Left ventricle myocardium superior (tissue), 1 donor: ENCODE data around the gene HOXC13. TPM values are rescaled to one million over a fixed set of nuclear protein-coding genes. Genes with fewer than 3 reads are reported as not detected.

Experiments
- ATAC-seq: fragments of 200-7000 bp; cut with Tn5 transposase; one replicate; pipeline ENCODE4 v1.9.1; 2020; ENCODE audit warnings: mild to moderate bottlenecking, moderate library complexity
- DNase-seq: peaks from one replicate; pipeline ENCODE4 v3.0.0-alpha.2; 2020
- intact Hi-C: fragments of 100-400 bp; cut with micrococcal nuclease; formaldehyde crosslinking; loops from one replicate; pipeline ENCODE4 v1.11.0; 2022
- total RNA-seq: library from RNA; stranded (reverse); fragmentation: NEBNext Ultra II Directional; extraction: Animal tissue kit (Norgen Biotek cat#: 25700); gene quantifications from one replicate; pipeline ENCODE4 v1.2.1, GENCODE V29; 2021
- donor health status: DM: no; HTN: yes; CAD: no; lungs with severe emphysema.

The HOXC13 gene
- total RNA-seq, 1 donor from 2014 or later: not detected

DNA sequence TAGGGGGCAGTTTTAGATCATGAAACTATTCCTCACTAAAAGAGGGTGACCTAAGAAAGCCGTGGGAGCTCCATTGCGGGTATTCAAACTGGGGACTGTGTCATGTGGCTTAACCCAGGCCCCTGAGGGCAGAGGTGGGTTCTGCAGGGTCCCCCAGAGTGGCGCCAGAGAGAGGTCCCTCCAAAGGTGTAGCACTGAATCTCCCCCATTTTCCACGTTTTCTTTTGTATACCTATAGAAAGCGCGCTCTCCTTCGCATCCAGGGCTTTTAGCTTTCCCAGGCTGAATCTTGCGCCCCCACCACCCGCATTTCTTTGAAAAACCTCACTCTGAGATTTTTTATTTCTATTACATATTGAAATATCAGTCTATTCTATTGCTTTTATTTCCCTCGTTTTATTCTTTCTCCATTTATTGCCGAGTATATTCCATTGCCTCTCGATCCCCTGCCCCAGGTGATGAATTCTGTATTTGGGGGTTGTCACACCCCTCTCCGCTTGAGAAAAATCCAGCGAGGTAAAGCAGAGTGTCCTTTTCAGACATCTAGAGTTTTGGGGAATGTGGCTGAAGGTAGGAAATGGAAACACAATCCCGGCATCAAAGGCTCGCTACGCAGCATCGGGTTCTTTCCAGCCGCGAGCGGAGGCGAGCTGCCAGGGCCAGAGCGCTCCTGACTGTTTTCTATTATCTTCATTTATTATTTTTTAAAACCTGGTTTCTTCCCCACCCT lies 870 bp upstream of the HOXC13 start:
- no peak for ATAC-seq
- DNase-seq: no peak
- intact Hi-C loops: no loop called here

DNA sequence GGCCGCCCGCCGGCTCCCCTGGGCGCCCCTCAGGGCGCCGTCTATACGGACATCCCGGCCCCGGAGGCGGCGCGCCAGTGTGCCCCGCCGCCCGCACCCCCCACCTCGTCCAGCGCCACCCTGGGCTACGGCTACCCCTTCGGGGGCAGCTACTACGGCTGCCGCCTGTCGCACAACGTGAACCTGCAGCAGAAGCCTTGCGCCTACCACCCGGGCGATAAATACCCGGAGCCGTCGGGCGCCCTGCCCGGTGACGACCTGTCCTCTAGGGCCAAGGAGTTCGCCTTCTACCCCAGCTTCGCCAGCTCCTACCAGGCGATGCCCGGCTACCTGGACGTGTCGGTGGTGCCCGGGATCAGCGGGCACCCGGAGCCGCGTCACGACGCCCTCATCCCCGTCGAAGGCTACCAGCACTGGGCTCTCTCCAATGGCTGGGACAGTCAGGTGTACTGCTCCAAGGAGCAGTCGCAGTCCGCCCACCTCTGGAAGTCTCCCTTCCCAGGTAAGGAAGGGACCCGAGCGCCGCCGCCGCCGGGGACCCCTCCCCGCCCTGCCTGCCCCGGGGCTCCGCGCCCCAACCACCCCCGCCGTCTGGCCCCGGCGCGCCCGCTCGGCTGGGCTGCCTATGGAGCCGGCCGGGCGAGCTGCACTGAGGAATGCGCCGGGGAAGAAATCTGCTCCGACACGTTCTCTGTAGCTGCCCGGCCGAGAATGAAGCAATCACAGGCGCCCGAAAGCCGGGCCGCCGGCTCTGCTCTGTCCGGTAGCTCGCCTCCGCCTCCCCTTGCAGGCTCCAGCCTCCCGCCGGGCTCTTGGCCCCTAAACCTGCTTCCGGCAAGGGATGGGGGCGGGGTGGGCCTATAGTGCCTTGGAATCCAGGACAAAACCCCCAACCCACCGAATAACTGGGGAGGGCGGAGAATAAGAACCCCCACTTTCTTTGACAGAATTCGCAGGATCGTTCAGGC lies 794 bp downstream of the HOXC13 start:
- DNase-seq (no peak), ATAC-seq (no peak)
- intact Hi-C loops: no loop called here

GRCh38 chr12:53940443-53941014 lies 1.9 kb downstream of the HOXC13 start:
- ATAC-seq (no peak), DNase-seq (no peak)
- intact Hi-C loops: no loop called here

DNA sequence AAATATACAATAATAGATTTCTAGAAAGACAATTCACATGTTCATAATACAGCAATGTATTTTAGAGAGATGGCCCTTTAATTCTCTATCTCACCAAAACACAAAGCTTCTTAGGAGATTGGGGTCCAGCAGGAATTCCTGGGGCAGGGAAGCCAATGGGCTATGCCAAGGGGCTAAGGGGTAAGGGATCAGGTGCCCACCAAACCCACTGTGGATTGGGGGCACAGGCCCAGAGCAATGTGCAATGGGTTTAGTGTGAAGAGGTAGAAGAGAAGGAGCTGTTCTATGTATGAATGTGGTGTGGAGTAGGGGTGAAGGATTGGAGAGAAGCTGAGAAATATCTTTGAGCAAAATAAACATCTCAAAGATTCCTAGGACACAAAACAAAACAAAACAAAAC lies 2.6 kb downstream of the HOXC13 start:
- ATAC-seq (no peak), DNase-seq (no peak)
- intact Hi-C loops: no loop called here

GRCh38 chr12:53941750-53942149 lies 3.1 kb downstream of the HOXC13 start:
- DNase-seq (no peak), ATAC-seq (no peak)
- intact Hi-C loops: no loop called here

DNA sequence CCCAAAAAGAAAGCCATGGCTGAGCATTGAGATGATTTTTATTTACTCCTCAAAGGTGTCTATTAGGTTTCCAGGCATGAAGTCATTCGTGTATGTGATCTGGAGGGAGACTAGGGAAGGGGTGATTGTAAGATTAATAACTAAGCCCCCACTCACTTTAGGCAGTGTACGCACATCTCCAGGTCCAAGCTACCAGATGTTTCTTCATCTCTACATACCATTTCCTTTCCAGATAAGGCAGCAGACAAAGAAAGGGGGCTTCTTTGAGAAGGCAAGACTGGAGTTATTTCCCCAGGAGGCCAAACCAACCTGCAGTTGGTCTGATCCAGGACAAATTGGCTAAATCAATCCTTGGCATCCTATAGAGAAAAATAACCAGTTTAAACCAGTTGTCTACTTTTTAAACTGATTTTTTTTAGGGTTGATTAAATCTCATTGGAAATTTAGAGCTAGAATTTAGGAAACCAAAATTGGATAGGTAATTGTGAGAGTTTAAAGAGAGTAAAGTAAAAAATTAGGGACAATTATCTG lies 3.9 kb downstream of the HOXC13 start:
- no peak for ATAC-seq
- intact Hi-C loops: no loop called here

GRCh38 chr12:53944209-53944608 lies 5.6 kb downstream of the HOXC13 start:
- intact Hi-C loops: no loop called here
- DNase-seq: no peak
- no peak for ATAC-seq

More for the DNA sequence above, 3.9 kb downstream of the HOXC13 start:
- DNase-seq: no peak

- ATAC-seq (no peak), DNase-seq (no peak)
- intact Hi-C loops: no loop called here
Measured at GRCh38 chr12:53944907-53945847, 6.5 kb downstream of the HOXC13 start.

DNA sequence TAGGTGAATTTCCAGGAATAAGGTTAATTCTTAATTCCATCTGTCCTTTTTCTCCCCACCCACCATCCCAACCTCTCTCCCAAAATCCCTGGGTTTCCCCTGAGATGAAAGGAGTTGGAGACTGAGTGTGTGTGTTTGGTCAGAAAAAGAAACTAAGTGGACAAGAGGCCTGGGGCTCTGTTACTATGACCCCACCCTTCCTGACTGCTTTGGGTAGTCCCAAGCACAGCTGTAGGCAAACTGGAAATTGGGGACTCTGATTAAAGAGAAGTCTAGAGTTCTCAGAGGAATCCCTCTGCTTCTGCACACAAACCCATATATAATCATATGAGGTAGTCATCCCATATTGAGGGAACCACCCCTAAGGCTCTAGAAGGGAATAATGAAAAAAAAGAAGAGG lies 9.1 kb downstream of the HOXC13 start:
- DNase-seq (no peak), ATAC-seq (no peak)
- intact Hi-C loops: no loop called here

- no peak for DNase-seq
- intact Hi-C loops: no loop called here
- ATAC-seq: no peak
Measured at GRCh38 chr12:53948650-53949593, 10.3 kb downstream of the HOXC13 start.

DNA sequence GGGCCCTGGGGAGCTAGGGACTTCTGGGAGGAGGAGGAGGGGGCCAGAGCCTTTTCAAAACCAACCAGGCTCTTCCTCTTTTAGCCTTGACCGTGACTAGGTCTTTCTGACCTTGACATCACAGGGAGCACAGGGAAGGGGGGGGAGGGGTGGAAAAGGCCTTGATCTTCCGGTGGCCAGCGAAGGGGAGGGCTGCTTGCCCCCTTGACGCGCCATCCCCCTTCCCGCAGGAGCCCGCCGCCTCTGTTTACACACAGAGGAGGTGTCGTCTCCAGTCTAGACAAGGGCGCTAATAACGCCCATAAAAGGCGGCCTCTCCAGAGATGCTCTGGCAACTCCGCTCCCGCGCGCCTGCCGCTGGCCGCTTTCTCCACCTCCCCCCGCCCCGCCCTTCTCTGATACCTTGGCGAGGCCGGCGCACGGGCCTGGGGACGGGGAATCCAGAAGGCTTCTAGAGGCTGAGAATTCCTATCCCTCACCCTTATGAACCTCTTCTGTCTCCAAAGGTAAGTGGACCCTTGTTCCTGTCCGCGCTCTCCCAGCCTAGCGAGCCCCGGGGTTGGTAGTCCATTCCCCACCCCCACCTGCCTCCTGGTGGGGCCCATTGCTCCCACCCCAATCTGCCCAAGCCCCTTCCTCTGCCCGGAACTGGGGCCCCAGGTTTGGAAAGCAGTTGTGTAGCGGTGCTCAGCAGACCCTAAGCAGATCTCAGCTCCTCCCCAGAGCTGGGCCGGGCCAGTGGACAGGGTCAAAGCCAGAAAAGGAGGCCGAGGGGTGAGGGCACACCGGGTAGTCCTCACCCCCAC lies 11.2 kb downstream of the HOXC13 start:
- ATAC-seq: no peak
- intact Hi-C loops: no loop called here
- DNase-seq: no peak

GRCh38 chr12:53950437-53950773 lies 11.8 kb downstream of the HOXC13 start:
- intact Hi-C loops: no loop called here
- ATAC-seq: no peak
- no peak for DNase-seq

GRCh38 chr12:53950789-53951576 lies 12.4 kb downstream of the HOXC13 start:
- no peak for ATAC-seq
- intact Hi-C loops: no loop called here
- no peak for DNase-seq

- DNase-seq (no peak), ATAC-seq (no peak)
- intact Hi-C loops: no loop called here
Measured at GRCh38 chr12:53951577-53952334, 13.1 kb downstream of the HOXC13 start.

GRCh38 chr12:53952335-53952694 lies 13.7 kb downstream of the HOXC13 start:
- DNase-seq (no peak), ATAC-seq (no peak)
- intact Hi-C loops: no loop called here
